Measurements from ENCODE around the gene ETNK1.

The ETNK1 gene

GRCh38 chr12:22600181-22600580 lies 24.8 kb upstream of the ETNK1 start (continued):
- TF ChIP-seq, protein P1, sequence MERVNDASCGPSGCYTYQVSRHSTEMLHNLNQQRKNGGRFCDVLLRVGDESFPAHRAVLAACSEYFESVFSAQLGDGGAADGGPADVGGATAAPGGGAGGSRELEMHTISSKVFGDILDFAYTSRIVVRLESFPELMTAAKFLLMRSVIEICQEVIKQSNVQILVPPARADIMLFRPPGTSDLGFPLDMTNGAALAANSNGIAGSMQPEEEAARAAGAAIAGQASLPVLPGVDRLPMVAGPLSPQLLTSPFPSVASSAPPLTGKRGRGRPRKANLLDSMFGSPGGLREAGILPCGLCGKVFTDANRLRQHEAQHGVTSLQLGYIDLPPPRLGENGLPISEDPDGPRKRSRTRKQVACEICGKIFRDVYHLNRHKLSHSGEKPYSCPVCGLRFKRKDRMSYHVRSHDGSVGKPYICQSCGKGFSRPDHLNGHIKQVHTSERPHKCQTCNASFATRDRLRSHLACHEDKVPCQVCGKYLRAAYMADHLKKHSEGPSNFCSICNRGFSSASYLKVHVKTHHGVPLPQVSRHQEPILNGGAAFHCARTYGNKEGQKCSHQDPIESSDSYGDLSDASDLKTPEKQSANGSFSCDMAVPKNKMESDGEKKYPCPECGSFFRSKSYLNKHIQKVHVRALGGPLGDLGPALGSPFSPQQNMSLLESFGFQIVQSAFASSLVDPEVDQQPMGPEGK (CRISPR knock-in tag; IDR thresholded peaks at IDR 0.05; ENCODE audit: borderline replicate concordance) = no peak
- TF ChIP-seq TCF4 (CRISPR knock-in tag; IDR thresholded peaks at IDR 0.05; ENCODE audit: borderline replicate concordance) = no peak
- TF ChIP-seq OSR1 (CRISPR knock-in tag; IDR thresholded peaks at IDR 0.05) = no peak
- no peak for TF ChIP-seq ZFP3 (CRISPR knock-in tag; IDR thresholded peaks at IDR 0.05)
- TF ChIP-seq ZC3H10 (CRISPR knock-in tag; IDR thresholded peaks at IDR 0.05) = no peak
- no peak for TF ChIP-seq ZNF565 (CRISPR knock-in tag; conservative IDR thresholded peaks at IDR 0.05; ENCODE audit: low read depth)

DNA sequence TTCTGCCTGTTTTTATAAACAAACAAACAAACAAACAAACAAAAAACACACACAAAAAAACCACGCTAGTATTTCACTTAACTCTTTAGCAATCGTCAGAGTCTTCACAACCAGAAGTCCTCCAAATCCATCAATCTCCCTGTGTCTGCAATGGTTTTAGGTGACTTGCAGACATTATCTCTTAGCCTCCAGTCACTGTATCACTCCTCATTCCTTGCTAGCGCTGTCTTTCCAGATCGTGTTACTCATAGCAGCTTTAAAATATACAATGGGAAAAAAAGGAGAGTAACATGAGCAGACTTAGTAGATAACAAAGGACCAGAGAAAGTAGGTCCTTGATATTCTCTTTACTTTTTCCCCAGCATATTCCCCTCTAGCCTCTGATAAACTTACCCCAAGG lies 15.5 kb upstream of the ETNK1 start:
- ATAC-seq = no peak
- TF ChIP-seq TCF4 (CRISPR knock-in tag; IDR thresholded peaks at IDR 0.05; ENCODE audit: borderline replicate concordance) = no peak
- TF ChIP-seq CSDC2 (CRISPR knock-in tag; IDR thresholded peaks at IDR 0.05) = no peak
- no peak for TF ChIP-seq ISL1 (CRISPR knock-in tag; IDR thresholded peaks at IDR 0.05)
- TF ChIP-seq, protein P2, sequence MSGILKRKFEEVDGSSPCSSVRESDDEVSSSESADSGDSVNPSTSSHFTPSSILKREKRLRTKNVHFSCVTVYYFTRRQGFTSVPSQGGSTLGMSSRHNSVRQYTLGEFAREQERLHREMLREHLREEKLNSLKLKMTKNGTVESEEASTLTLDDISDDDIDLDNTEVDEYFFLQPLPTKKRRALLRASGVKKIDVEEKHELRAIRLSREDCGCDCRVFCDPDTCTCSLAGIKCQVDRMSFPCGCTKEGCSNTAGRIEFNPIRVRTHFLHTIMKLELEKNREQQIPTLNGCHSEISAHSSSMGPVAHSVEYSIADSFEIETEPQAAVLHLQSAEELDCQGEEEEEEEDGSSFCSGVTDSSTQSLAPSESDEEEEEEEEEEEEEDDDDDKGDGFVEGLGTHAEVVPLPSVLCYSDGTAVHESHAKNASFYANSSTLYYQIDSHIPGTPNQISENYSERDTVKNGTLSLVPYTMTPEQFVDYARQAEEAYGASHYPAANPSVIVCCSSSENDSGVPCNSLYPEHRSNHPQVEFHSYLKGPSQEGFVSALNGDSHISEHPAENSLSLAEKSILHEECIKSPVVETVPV (CRISPR knock-in tag; IDR thresholded peaks at IDR 0.05) = no peak
- no peak for TF ChIP-seq ZFP30 (CRISPR knock-in tag; IDR thresholded peaks at IDR 0.05)
- TF ChIP-seq ZFP3 (CRISPR knock-in tag; IDR thresholded peaks at IDR 0.05) = no peak
- TF ChIP-seq ZNF565 (CRISPR knock-in tag; conservative IDR thresholded peaks at IDR 0.05; ENCODE audit: low read depth) = no peak
- TF ChIP-seq SNAI2 (CRISPR knock-in tag; IDR thresholded peaks at IDR 0.05) = no peak
- TF ChIP-seq, protein P1 (CRISPR knock-in tag; IDR thresholded peaks at IDR 0.05; ENCODE audit: borderline replicate concordance) = no peak
- TF ChIP-seq GLIS3 (CRISPR knock-in tag; IDR thresholded peaks at IDR 0.05) = no peak
- no peak for TF ChIP-seq PPARA (CRISPR knock-in tag; IDR thresholded peaks at IDR 0.05; ENCODE audit: borderline replicate concordance)
- no peak for TF ChIP-seq ARNTL (CRISPR knock-in tag; IDR thresholded peaks at IDR 0.05; ENCODE audit: borderline replicate concordance, low read depth)
- TF ChIP-seq ZNF70 (CRISPR knock-in tag; IDR thresholded peaks at IDR 0.05) = no peak
- TF ChIP-seq ZC3H10 (CRISPR knock-in tag; IDR thresholded peaks at IDR 0.05) = no peak
- no peak for TF ChIP-seq TSHZ2 (CRISPR knock-in tag; IDR thresholded peaks at IDR 0.05)
- TF ChIP-seq, protein P3, sequence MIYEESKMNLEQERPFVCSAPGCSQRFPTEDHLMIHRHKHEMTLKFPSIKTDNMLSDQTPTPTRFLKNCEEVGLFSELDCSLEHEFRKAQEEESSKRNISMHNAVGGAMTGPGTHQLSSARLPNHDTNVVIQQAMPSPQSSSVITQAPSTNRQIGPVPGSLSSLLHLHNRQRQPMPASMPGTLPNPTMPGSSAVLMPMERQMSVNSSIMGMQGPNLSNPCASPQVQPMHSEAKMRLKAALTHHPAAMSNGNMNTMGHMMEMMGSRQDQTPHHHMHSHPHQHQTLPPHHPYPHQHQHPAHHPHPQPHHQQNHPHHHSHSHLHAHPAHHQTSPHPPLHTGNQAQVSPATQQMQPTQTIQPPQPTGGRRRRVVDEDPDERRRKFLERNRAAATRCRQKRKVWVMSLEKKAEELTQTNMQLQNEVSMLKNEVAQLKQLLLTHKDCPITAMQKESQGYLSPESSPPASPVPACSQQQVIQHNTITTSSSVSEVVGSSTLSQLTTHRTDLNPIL (CRISPR knock-in tag; IDR thresholded peaks at IDR 0.05; ENCODE audit: low read depth) = no peak
- TF ChIP-seq OSR1 (CRISPR knock-in tag; IDR thresholded peaks at IDR 0.05) = no peak
- TF ChIP-seq RARB (CRISPR knock-in tag; IDR thresholded peaks at IDR 0.05) = no peak

GRCh38 chr12:22610131-22610530 lies 14.8 kb upstream of the ETNK1 start:
- ATAC-seq = no peak
- TF ChIP-seq ZC3H10 (CRISPR knock-in tag; IDR thresholded peaks at IDR 0.05) (no peak), TOX (CRISPR knock-in tag; IDR thresholded peaks at IDR 0.05; ENCODE audit: borderline replicate concordance) (no peak), CSDC2 (CRISPR knock-in tag; IDR thresholded peaks at IDR 0.05) (no peak), ZFP3 (CRISPR knock-in tag; IDR thresholded peaks at IDR 0.05) (no peak), ESRRG (CRISPR knock-in tag; IDR thresholded peaks at IDR 0.05) (no peak), SNAI2 (CRISPR knock-in tag; IDR thresholded peaks at IDR 0.05) (no peak), ZNF70 (CRISPR knock-in tag; IDR thresholded peaks at IDR 0.05) (no peak), TCF4 (CRISPR knock-in tag; IDR thresholded peaks at IDR 0.05; ENCODE audit: borderline replicate concordance) (no peak), OSR1 (CRISPR knock-in tag; IDR thresholded peaks at IDR 0.05) (no peak), ZNF565 (CRISPR knock-in tag; conservative IDR thresholded peaks at IDR 0.05; ENCODE audit: low read depth) (no peak), BACH2 (CRISPR knock-in tag; IDR thresholded peaks at IDR 0.05; ENCODE audit: borderline replicate concordance) (no peak), ISL1 (CRISPR knock-in tag; IDR thresholded peaks at IDR 0.05) (no peak), RARB (CRISPR knock-in tag; IDR thresholded peaks at IDR 0.05) (no peak)
- TF ChIP-seq, protein P4, sequence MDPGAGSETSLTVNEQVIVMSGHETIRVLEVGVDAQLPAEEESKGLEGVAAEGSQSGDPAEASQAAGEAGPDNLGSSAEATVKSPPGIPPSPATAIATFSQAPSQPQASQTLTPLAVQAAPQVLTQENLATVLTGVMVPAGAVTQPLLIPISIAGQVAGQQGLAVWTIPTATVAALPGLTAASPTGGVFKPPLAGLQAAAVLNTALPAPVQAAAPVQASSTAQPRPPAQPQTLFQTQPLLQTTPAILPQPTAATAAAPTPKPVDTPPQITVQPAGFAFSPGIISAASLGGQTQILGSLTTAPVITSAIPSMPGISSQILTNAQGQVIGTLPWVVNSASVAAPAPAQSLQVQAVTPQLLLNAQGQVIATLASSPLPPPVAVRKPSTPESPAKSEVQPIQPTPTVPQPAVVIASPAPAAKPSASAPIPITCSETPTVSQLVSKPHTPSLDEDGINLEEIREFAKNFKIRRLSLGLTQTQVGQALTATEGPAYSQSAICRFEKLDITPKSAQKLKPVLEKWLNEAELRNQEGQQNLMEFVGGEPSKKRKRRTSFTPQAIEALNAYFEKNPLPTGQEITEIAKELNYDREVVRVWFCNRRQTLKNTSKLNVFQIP (CRISPR knock-in tag; IDR thresholded peaks at IDR 0.05; ENCODE audit: borderline replicate concordance, low read depth) = no peak
- TF ChIP-seq, protein P2 (CRISPR knock-in tag; IDR thresholded peaks at IDR 0.05) = no peak
- TF ChIP-seq, protein P3 (CRISPR knock-in tag; IDR thresholded peaks at IDR 0.05; ENCODE audit: low read depth) = no peak
